Thyroid gland (tissue), 4 donors: ENCODE data around the gene FAM20A. TPM values are rescaled to one million over a fixed set of nuclear protein-coding genes. Genes with fewer than 3 reads are reported as not detected.

Experiments used
- DNase-seq, 2 donors: peaks; one replicate each; pipeline ENCODE4 v3.0.0-alpha.2; 2019
- H3K27ac ChIP-seq, 3 donors: fragments of 200-600 bp; sonication (generic); 1 replicate in 2 of 3; 2 replicates in 1 of 3; pipeline ENCODE4 v1.5.1; 2016 to 2019; ENCODE audit warnings: mild to moderate bottlenecking in 1 of 3, moderate library complexity in 1 of 3
- H3K27me3 ChIP-seq: fragments of 200-600 bp; sonication (generic); one replicate; pipeline ENCODE4 v1.5.1; 2019
- H3K36me3 ChIP-seq, 2 donors: fragments of 200-600 bp; sonication (generic); one replicate each; pipeline ENCODE4 v1.5.1; 2016 to 2019
- H3K4me1 ChIP-seq, 2 donors: fragments of 200-600 bp; sonication (generic); one replicate each; pipeline ENCODE4 v1.5.1; 2017 to 2019
- H3K4me3 ChIP-seq, 3 donors: fragments of 200-600 bp; sonication (generic); replicated peaks in 1 of 3; 1 replicate in 2 of 3; 2 replicates in 1 of 3; pipeline ENCODE4 v1.5.1; 2016; ENCODE audit warnings: mild to moderate bottlenecking in 1 of 3
- H3K9me3 ChIP-seq: fragments of 200-600 bp; sonication (generic); one replicate; pipeline ENCODE4 v1.5.1; 2017
- CTCF ChIP-seq, 6 experiments: fragments of 200-600 bp in 3 of 6; fragments of 450-650 bp in 3 of 6; sonication (generic) in 3 of 6; IDR thresholded peaks; one replicate each; pipeline ENCODE4 v1.5.1; 2016 to 2019; ENCODE audit warnings: antibody characterized with exemption in 6 of 6, mild to moderate bottlenecking in 2 of 6, inconsistent platforms in 1 of 6, moderate library complexity in 1 of 6
- POLR2A ChIP-seq, 2 donors: fragments of 450-650 bp; IDR thresholded peaks; one replicate each; pipeline ENCODE4 v1.6.1; 2017; ENCODE audit warnings: antibody characterized with exemption in 2 of 2, mild to moderate bottlenecking in 2 of 2, moderate library complexity in 1 of 2
- WGBS, 2 donors: methylation state at CpG; one replicate each; pipeline ENCODE4 v1.1.5; 2017; 5-methylcytosine and 5-hydroxymethylcytosine counted together
- intact Hi-C: fragments of 100-400 bp; cut with DNase I; formaldehyde crosslinking; loops from one replicate; pipeline ENCODE4 v1.15.1; 2023
- total RNA-seq, 4 donors: library from RNA; depleted of rRNA; stranded (reverse); fragments of >200 nt; gene quantifications; one replicate each; pipeline ENCODE4 v1.2.3, GENCODE V29; 2016

FAM20A gene
- total RNA-seq, 4 donors from 2014 or later = 7.6 to 20.8 (median 14.1) TPM

- WGBS, 2 donors = 80 to 83% methylated on average over 8 to 9 of the region's 9 CpGs
- H3K27ac ChIP-seq = peak overlapping the region in 1 of 3 donors; percentile 100
- H3K36me3 ChIP-seq = no peaks in the 10 kb centered on the region
- peaks cover 11 to 13% of the 10 kb centered on the region in 2 donors for H3K4me1 ChIP-seq
- H3K4me3 ChIP-seq = no peak overlapping the region
- TF ChIP-seq CTCF (IDR thresholded peaks at IDR 0.05) (no peak), POLR2A (IDR thresholded peaks at IDR 0.05) (no peak)
- intact Hi-C loops = no loop called here
- H3K27me3 ChIP-seq = no peaks in the 10 kb centered on the region
- no peaks in the 10 kb centered on the region for H3K9me3 ChIP-seq
- DNase-seq = peak; percentile 28 to 35
Observed at GRCh38 chr17:68509141-68510057, 91.8 kb downstream of the FAM20A start.

GRCh38 chr17:68507576-68507975 is 93.6 kb downstream of the FAM20A start:
- H3K4me3 ChIP-seq = no peak overlapping the region
- no peak for TF ChIP-seq CTCF (IDR thresholded peaks at IDR 0.05)
- TF ChIP-seq POLR2A (IDR thresholded peaks at IDR 0.05) = no peak
- no peaks in the 10 kb centered on the region for H3K9me3 ChIP-seq
- H3K4me1 ChIP-seq = peaks cover 4 to 10% of the 10 kb centered on the region in 2 donors
- intact Hi-C loops = no loop called here
- H3K36me3 ChIP-seq = no peaks in the 10 kb centered on the region
- no peak for DNase-seq
- H3K27ac ChIP-seq = no peak overlapping the region
- WGBS, 2 donors = 79 to 88% methylated on average over 3 of the region's 3 CpGs
- no peaks in the 10 kb centered on the region for H3K27me3 ChIP-seq

- Histone ChIP-seq H3K36me3 (no peaks in the 10 kb centered on the region), H3K27ac (no peak overlapping the region), H3K4me3 (no peak overlapping the region), H3K4me1 (peaks cover 0 to 4% of the 10 kb centered on the region in 2 donors), H3K9me3 (no peaks in the 10 kb centered on the region), H3K27me3 (no peaks in the 10 kb centered on the region)
- WGBS, 2 donors = 91 to 100% methylated on average over 1 of the region's 1 CpG
- no peak for TF ChIP-seq CTCF (IDR thresholded peaks at IDR 0.05)
- no peak for TF ChIP-seq POLR2A (IDR thresholded peaks at IDR 0.05)
- intact Hi-C loops = no loop called here
- DNase-seq = no peak
Observed at GRCh38 chr17:68505951-68506350, 95.2 kb downstream of the FAM20A start.

GRCh38 chr17:68501074-68501473 is 100.1 kb downstream of the FAM20A start:
- H3K36me3 ChIP-seq = no peaks in the 10 kb centered on the region
- WGBS, 2 donors = 72 to 75% methylated on average over 3 of the region's 3 CpGs
- H3K9me3 ChIP-seq = no peaks in the 10 kb centered on the region
- intact Hi-C loops = no loop called here
- H3K27me3 ChIP-seq = no peaks in the 10 kb centered on the region
- no peak overlapping the region for H3K27ac ChIP-seq
- DNase-seq = no peak
- no peak overlapping the region for H3K4me3 ChIP-seq
- TF ChIP-seq CTCF (IDR thresholded peaks at IDR 0.05) = no peak
- TF ChIP-seq POLR2A (IDR thresholded peaks at IDR 0.05) = no peak
- H3K4me1 ChIP-seq = peaks cover 0 to 9% of the 10 kb centered on the region in 2 donors

GRCh38 chr17:68499587-68499986 is 101.6 kb downstream of the FAM20A start:
- WGBS, 2 donors = 89 to 91% methylated on average over 5 of the region's 5 CpGs
- Histone ChIP-seq H3K4me3 (no peak overlapping the region), H3K27ac (no peak overlapping the region), H3K9me3 (no peaks in the 10 kb centered on the region), H3K27me3 (no peaks in the 10 kb centered on the region), H3K36me3 (no peaks in the 10 kb centered on the region), H3K4me1 (peaks cover 0 to 9% of the 10 kb centered on the region in 2 donors)
- DNase-seq = no peak
- intact Hi-C loops = no loop called here
- no peak for TF ChIP-seq CTCF (IDR thresholded peaks at IDR 0.05)
